NCI-H1417 (cell line): Measurements from ENCODE around the gene PDIA6.
"Not testable (repeated sequence)": the region's sequence is repeated elsewhere in the genome, so short reads cannot be mapped to it uniquely, and the experiment has no call there.

Experiments
- DNase-seq, 3 experiments: peaks; one replicate each; lab custom pipeline; 2025; lab: John Stamatoyannopoulos, UW

Gene PDIA6

GRCh38 chr2:10833021-10833420, 20.4 kb upstream of the PDIA6 start:
- no peak for DNase-seq

GRCh38 chr2:10832203-10832936, 19.8 kb upstream of the PDIA6 start:
- peak; percentile 93 to 97 (median 94) for DNase-seq

GRCh38 chr2:10831400-10831985, 18.9 kb upstream of the PDIA6 start:
- DNase-seq, result peak in 2 of 3 experiments; percentile 33 to 49

GRCh38 chr2:10830641-10831399, 18.2 kb upstream of the PDIA6 start:
- no peak for DNase-seq

- DNase-seq, result no peak
Observed at GRCh38 chr2:10830203-10830602, 17.6 kb upstream of the PDIA6 start.

- peak in 1 of 3 experiments; percentile 15 for DNase-seq
Observed at GRCh38 chr2:10829299-10829698, 16.7 kb upstream of the PDIA6 start.

GRCh38 chr2:10828346-10828745, 15.8 kb upstream of the PDIA6 start:
- no peak for DNase-seq

- no peak for DNase-seq
Observed at GRCh38 chr2:10826625-10827024, 14.0 kb upstream of the PDIA6 start.

GRCh38 chr2:10826026-10826425, 13.4 kb upstream of the PDIA6 start:
- DNase-seq, result no peak

GRCh38 chr2:10824191-10824590, 11.6 kb upstream of the PDIA6 start:
- no peak for DNase-seq

- no peak for DNase-seq
Observed at GRCh38 chr2:10820978-10821695, 8.6 kb upstream of the PDIA6 start.

- DNase-seq, result no peak
Observed at GRCh38 chr2:10820562-10820961, 8.0 kb upstream of the PDIA6 start.

GRCh38 chr2:10819714-10820314, 7.2 kb upstream of the PDIA6 start:
- DNase-seq, result no peak

GRCh38 chr2:10818984-10819383, 6.4 kb upstream of the PDIA6 start:
- no peak for DNase-seq

GRCh38 chr2:10818305-10818704, 5.7 kb upstream of the PDIA6 start:
- not testable (repeated sequence) for DNase-seq

- peak in 2 of 3 experiments; percentile 15 to 24 for DNase-seq
Observed at GRCh38 chr2:10817413-10817812, 4.8 kb upstream of the PDIA6 start.

- DNase-seq, result no peak
Observed at GRCh38 chr2:10814571-10815331, 2.2 kb upstream of the PDIA6 start.

- DNase-seq, result no peak
Observed at GRCh38 chr2:10814142-10814541, 1.6 kb upstream of the PDIA6 start.

- DNase-seq, result peak in 1 of 3 experiments; percentile 72
Observed at GRCh38 chr2:10813163-10814138, 866 bp upstream of the PDIA6 start.

- DNase-seq, result no peak
Observed at GRCh38 chr2:10811517-10811916, 1.1 kb downstream of the PDIA6 start.
